Measurements from ENCODE around the gene ACE. TPM values are rescaled to one million over a fixed set of nuclear protein-coding genes. Genes with fewer than 3 reads are reported as not detected.

The ACE gene
- polyA plus RNA-seq, 1 experiment = 3.1 TPM

- no peak overlapping the region for H3K4me3 ChIP-seq (ENCODE audit: low read depth, low read length)
- H3K36me3 ChIP-seq (ENCODE audit: control insufficient read depth, insufficient read depth, low read length) = no peaks in the 10 kb centered on the region
- ChIA-PET POLR2A (no interaction called here), CTCF (interaction anchor here (0.5 to 0.6 kb wide), 2 partner anchors 704 to 721 kb away, joined by 3 read pairs; no protein-coding TSS in a partner anchor)
- peaks cover 24% of the 10 kb centered on the region for H3K27me3 ChIP-seq (ENCODE audit: control insufficient read depth, insufficient read depth, low read length)
- DNase-seq (ENCODE audit: low read depth) = no peak
- TF ChIP-seq CTCF (IDR thresholded peaks at IDR 0.05; ENCODE audit: insufficient read depth, low read depth, low read length) = no peak
Measured at GRCh38 chr17:63537001-63537400, 60.1 kb downstream of the ACE start.

DNA sequence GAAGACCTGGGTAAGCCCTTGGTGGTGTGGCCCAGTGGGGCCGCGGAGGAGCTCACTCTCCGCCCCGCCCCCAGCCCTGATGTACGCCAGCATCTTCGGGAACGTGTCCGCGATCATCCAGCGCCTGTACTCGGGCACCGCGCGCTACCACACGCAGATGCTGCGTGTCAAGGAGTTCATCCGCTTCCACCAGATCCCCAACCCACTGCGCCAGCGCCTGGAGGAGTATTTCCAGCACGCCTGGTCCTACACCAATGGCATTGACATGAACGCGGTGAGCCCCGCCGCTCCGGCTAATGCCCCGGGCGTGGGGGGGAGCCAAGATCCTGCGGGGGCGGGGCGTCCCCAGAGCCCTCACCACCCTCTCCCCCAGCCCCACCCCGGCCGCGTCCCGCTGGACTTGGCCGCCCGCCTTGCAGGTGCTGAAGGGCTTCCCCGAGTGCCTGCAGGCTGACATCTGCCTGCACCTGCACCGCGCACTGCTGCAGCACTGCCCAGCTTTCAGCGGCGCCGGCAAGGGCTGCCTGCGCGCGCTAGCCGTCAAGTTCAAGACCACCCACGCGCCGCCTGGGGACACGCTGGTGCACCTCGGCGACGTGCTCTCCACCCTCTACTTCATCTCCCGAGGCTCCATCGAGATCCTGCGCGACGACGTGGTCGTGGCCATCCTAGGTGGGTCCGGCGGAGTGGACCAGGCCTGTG, 61.3 kb downstream of the ACE start:
- ChIA-PET CTCF (no interaction called here), POLR2A (no interaction called here)
- peaks cover 24% of the 10 kb centered on the region for H3K27me3 ChIP-seq (ENCODE audit: control insufficient read depth, insufficient read depth, low read length)
- no peak for DNase-seq (ENCODE audit: low read depth)
- H3K4me3 ChIP-seq (ENCODE audit: low read depth, low read length) = no peak overlapping the region
- H3K36me3 ChIP-seq (ENCODE audit: control insufficient read depth, insufficient read depth, low read length) = no peaks in the 10 kb centered on the region
- TF ChIP-seq CTCF (IDR thresholded peaks at IDR 0.05; ENCODE audit: insufficient read depth, low read depth, low read length) = no peak

GRCh38 chr17:63538693-63539595, 62.1 kb downstream of the ACE start:
- no peaks in the 10 kb centered on the region for H3K36me3 ChIP-seq (ENCODE audit: control insufficient read depth, insufficient read depth, low read length)
- H3K27me3 ChIP-seq (ENCODE audit: control insufficient read depth, insufficient read depth, low read length) = peaks cover 24% of the 10 kb centered on the region
- H3K4me3 ChIP-seq (ENCODE audit: low read depth, low read length) = no peak overlapping the region
- TF ChIP-seq CTCF (IDR thresholded peaks at IDR 0.05; ENCODE audit: insufficient read depth, low read depth, low read length) = no peak
- POLR2A ChIA-PET = no interaction called here
- DNase-seq (ENCODE audit: low read depth) = no peak
- CTCF ChIA-PET = no interaction called here

DNA sequence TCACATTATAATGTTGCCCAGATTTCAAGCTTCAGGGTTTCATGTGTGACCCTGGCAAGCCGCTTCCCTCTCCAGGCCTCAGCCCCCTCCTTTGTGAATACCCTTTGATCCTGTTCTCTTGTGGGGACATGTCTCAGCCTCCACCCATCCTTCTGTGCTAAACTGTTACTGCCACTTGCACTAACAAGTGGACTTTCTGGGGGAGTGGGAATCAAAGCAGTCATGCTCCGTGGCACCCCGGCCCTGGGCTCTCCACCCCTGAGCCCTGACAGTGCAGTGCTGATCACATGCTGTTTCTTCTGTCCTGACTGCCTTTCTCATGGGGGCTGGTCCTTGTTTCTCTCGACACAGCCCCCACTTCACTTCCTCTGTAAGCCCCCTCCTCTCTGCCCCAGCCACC, 63.7 kb downstream of the ACE start:
- POLR2A ChIA-PET = no interaction called here
- DNase-seq (ENCODE audit: low read depth) = no peak

More for the DNA sequence above, 63.7 kb downstream of the ACE start:
- H3K4me3 ChIP-seq (ENCODE audit: low read depth, low read length) = no peak overlapping the region
- CTCF ChIA-PET = no interaction called here
- peaks cover 24% of the 10 kb centered on the region for H3K27me3 ChIP-seq (ENCODE audit: control insufficient read depth, insufficient read depth, low read length)
- TF ChIP-seq CTCF (IDR thresholded peaks at IDR 0.05; ENCODE audit: insufficient read depth, low read depth, low read length) = no peak
- H3K36me3 ChIP-seq (ENCODE audit: control insufficient read depth, insufficient read depth, low read length) = no peaks in the 10 kb centered on the region

Data from BJ (cell line).